NCI-H524 treated with DMSO at 0.1 percent for 48 hours (cell line): ENCODE data around the gene KIF21A.

Experiments used
- DNase-seq: peaks from one replicate; lab custom pipeline; 2025; lab: John Stamatoyannopoulos, UW

The KIF21A gene

DNA sequence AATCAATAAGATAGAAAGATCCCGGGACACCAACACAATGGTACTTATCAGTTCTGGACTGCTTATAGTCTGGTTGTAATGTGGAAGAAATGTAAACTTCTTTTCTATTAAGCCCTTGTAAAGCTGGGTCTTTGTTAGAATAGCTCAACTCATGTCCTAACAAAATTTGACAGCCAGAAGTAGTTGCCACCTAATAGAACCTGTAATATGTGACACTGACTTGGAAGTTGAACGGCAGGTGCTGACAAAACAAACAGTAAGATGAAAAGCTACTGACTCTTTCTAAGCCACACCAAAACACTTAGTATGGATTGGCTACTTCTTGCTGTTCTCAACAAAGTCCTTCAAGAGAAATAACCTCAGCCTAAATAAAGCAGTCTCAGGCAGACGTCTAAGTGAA lies 56.6 kb downstream of the KIF21A start:
- DNase-seq = no peak

DNA sequence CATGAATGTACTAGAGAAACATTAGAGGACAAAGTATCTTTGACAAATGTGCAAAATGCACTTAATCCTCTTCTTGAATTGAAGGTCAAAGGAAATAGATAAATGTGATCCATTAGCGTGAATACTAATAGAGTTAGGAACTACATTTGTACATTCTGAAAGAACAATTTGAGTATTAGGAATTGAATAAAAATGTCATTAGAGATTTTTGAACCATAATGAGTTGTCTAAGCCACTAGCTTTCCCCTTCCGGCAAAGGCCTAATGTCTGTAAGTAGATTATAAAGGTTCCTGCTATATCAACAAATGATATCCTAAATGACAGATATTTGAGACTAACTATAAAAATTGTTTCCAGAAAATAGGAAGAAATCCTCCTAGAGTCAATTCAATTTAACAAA lies 59.8 kb downstream of the KIF21A start:
- DNase-seq = no peak

DNA sequence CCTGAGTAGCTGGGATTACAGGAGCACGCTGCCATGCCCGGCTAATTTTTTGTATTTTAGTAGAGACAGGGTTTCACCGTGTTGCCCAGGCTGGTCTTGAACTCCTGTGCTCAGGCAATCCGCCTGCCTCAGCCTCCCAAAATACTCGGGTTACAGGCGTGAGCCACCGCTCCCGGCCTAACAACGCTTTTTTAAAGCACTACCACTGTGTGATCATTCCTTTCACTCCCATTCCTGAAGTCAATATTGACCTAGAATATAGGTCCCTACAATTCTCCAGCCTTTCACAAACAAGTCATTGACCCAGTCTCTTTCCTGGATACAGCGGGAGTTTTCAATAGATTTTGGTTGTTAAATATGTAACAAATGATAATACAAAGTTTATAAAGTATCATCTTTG lies 62.8 kb downstream of the KIF21A start:
- no peak for DNase-seq

DNA sequence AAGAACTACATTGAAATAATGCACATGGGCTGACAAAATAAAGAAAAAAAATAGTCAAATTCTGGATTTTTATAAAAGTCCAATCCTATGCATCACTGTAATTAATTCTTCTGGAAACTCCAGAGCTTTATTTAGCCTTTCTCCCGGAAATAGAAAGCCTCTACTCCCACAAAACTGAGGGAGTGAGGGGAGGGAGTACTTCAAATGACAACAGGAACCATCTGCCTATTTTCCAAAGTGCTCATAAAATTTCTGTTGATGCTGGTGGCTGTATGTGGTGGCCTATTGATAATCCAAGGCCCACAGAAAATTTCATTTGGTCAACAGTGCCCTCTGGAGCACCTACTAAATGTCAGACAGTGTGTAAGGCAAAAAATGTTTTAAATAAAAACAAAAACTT lies 64.6 kb downstream of the KIF21A start:
- DNase-seq = peak; percentile 58

DNA sequence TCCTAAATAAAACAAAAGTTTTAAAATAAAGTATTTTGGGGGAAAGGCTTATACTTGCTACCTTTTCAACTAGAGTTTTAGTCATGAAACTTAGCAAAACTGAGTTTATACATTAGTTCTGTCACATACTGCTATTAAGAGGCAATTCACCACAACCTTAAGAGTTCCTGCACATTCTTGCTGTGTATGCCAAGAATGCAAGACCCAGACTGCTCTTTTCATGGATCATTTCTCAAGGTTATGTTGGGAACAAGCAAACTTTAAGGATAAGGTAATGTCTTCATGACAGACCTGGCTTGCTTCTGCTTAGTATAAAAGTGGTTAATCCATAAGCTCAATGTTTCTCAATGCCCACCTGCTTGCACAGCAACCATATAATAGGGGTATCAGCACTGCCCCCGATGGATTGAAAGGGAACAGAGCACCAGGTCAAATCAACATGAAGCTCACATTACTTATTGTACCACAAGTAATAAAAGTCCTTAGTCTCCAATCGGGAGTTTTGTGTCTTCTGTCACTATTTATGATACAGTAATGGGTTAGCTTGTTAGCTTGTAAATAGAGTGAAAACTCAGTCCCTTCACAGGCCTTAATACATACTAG lies 67.6 kb downstream of the KIF21A start:
- no peak for DNase-seq

DNA sequence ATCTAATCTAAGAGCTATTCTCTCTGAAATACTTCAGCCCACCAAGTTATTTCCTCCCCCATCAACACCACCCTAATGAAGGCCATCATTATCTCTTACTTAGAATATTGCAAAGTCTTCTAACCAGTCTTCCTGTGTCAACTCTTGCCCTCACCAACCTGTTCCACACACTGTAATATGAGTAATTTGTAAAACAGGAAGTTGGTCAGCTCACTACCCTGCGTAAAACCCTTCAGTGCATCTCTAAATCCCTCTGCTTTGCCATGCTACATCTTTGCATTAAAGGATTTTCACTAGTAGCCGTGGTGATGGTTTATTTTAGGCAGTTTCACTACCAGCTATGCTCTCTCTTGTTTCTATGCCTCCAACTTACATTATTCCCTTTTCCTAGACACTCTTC lies 70.0 kb downstream of the KIF21A start:
- DNase-seq = no peak

DNA sequence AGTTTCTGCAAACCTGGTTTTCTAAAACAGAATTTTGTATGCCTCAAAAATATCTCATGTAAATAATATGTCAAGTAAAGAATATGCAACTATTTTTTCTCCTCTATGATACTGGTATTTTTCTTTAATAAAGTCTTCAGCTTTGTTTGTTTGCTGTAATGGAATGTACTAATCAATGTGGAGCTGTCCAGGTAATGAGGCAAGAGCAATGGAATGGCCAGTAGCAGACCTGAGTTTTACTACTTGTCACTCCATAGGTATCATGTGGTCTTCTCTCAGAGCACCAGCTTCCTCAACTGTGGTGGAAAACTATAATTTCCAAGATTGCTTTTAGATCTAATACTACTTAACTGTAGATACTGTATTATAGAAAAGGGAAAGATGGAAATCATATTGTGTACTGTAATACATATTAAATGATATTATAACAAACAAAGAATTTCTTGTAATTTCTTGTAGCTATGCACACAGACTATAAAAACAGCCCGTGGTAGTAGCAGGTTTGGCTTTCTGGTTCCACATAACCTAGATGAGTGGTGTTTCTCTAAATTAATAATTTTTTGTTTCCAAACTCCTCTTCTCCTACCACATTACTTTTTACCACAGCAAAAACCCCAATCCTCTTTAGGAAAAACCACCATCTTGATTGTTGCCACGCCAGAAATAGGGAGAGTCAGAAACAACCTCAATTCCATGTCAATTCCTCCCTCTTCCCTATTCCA lies 70.6 kb downstream of the KIF21A start:
- no peak for DNase-seq

DNA sequence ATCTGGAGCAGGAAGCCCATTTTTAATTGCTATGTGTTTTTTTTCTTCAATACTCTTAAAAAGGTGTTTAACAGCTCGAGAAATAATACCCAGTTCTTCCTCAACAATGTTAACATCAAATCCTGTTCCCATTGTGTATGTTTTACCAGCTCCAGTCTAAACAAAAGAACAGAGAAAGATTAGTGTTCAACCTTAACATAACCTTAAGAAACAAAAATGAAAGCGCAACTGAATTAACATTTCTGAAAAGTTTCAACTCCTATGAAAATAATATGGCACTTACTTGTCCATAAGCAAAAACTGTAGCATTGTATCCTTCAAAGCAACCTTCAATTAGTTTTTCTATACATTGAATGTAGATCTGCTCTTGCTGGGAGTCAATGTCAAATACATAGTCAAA lies 73.2 kb downstream of the KIF21A start:
- DNase-seq = no peak

DNA sequence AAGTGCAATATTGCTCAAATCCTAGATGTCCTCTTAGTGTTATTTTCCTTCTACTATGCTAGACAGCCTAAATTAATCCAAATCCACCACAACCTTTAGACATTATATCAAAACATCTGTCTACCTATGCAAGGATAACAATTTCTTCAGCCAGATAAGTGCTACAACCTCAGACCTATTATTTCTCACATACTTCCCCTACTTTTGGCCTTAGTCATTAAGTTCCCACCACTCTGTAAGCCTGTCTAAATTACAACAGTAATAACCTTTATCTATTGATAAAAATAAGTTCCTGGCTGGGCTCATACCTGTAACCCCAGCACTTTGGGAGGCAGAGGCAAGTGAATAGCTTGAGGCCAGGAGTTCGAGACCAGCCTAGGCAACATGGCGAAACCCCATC lies 74.0 kb downstream of the KIF21A start:
- DNase-seq = no peak

DNA sequence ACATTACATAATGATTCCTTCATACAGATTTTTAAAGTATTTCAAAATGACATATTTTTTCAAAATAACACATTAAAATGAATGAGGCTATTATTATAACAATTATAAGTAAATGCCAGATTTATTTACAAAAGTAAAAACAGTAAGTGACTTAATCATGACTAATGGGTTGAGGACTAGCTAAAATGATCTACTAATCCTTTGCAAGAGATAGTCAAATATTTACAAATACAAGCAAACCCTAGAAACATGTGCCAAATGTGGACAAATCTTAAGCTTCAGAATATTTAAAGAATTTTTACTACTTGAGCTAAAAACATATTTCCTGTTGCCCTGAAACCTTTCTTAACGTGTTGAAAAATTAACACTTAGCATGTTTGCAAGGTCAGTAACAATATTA lies 74.8 kb downstream of the KIF21A start:
- DNase-seq = no peak

DNA sequence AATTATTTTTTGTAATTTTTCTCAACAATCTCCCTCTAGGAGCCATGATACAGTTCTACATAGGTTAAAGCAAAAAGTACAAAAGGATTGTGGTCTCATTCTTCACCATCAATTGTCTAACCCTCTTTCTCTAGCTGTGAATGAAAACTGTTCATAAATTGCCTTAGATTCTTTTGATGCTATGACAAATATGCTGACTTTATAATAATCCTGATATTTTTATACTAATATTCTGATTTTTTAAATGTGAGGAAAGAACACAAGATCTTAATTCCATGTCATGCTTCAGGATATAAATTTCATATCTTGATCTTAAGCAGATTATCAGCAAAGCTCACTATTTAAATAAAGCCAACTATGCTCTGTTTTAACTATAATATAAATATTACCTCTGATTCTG lies 75.4 kb downstream of the KIF21A start:
- no peak for DNase-seq

DNA sequence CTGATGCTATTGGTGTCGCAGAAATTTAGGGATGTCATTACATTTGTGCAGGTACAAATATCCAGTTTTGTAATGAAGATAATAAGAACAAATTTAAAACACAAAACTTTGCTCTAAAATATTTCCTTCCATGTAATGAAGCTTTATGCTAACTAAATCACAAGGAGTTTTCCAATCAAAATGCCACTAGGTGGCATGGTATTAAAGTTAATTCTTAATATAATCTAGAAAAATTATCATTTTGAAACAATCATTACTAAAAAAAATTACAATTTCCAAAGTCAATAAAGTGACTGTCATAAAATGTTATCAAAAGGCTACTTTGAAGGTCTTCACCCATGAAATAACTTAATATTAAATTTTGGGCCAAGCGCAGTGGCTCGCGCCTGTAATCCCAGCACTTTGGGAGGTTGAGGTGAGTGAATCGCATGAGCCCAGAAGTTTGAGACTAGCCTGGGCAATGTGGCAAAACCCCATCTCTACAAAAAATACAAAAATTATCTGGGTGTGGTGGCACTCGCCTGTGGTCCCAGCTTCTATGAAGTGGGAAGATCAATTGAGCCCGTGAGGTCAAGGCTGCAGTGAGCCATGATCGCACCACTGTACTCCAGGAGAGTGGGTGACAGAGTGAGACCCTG lies 77.4 kb downstream of the KIF21A start:
- DNase-seq = no peak

DNA sequence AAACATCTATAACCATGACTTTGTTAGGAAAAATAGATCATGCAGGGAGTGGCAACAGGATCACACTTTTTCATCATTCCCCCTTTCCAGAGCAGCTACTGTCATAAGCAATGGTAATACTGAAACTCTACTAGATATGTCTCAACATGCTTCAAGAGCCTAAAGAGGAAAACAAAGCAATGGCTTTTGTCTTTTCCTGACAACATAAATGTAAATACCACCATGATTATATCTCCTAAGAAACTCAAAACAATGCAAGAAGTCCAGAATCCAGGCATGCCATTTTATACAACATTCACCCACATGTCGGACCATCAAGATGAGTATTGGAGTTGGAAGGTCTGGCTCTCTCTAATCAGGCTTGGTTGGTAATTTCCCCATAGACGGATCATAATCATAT lies 78.7 kb downstream of the KIF21A start:
- no peak for DNase-seq

DNA sequence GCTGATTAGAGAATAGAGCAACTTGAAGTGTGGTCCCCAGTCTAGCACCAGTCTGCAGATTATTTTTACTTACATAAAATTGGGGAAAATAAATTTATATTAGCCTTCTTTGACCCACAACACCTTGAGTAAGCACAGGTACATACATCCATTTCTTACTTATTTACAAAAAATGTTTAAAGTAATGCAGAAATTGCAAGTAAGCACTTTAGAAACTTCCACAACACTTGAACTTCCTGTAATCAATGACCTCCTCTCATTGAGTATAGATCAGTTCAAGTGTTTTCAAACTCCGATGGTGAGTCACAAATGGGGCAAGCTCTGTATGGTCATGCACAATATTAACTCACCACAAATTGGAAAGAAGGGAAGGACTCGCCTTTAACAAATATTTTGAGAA lies 83.3 kb downstream of the KIF21A start:
- no peak for DNase-seq

DNA sequence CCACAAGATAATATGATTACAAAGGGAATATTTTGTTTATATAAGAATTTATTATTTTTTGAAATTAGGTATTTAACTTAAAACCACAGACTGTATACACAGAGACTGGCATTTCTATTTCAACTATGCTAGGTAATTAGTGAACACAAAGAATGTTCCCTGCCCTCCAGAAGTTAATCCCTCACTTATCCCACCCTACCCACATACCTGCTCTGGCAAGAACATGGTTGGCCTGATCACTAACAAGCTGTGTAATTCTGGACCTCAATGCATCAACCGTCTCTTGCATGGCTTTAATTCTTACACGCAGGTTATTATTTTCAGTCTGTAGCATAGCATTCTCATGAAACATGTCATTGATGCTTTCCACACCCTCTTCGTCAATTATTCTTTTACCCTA lies 85.9 kb downstream of the KIF21A start:
- no peak for DNase-seq

DNA sequence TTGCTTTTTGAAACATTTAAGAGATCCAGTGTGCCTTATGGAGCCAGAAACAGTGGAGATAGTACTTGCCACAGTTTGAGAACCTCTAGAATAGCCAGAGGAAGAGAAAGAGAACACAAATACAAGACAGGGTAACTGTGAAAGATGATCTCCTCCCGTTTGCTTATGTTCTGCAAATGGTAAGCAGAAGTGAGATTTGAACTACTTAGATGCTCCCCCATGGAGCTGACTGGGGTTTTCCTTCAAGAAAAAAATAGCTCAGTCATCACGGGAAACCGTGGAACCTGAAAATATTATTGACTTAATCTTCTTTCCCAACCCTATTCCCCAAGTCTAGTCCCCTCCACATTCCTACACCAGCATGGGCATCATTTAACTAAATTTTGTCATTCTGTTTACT lies 87.1 kb downstream of the KIF21A start:
- no peak for DNase-seq

DNA sequence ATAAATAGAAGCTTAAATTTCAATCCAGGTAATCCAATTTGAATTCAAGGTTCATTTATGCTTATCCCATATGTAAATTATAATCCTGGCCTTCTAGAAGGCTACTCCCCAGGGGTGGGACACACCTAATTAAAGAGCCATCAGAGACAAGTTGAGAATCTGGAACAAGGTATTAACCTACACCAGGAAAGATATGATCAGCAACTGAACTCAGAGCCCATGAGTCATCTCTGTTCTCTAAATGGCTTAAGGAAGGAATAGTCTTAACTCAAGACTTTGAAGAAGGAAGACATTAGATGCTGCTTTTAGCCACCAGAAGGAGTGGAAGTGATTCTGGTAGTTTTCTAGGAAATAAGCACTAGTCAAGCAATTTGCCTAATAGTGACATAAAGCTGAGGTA lies 88.0 kb downstream of the KIF21A start:
- DNase-seq = no peak

DNA sequence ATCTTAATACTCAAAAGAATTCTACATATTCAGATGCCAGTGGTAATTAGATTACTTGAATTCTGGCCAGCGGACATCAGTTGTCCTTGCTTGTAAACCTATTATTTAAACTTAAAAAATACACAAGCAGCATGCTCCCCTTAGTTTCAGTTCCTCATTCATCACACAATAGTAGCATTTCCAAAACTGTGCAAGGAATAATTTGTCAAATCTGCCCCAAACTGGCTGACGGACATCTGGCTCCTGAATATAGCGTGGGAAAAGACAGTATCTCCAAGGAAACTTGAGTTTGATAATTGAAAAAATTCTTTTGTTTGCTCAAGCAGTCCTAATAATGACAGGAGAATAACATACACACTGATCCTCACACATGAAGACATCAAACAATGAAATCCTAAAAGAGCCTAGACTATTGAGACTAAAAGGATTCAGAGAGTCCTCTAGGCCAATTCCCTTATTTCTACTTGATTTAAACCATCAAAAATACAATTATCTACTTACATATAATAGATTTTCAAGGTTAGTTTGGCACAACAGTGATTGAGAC lies 90.4 kb downstream of the KIF21A start:
- DNase-seq = no peak

DNA sequence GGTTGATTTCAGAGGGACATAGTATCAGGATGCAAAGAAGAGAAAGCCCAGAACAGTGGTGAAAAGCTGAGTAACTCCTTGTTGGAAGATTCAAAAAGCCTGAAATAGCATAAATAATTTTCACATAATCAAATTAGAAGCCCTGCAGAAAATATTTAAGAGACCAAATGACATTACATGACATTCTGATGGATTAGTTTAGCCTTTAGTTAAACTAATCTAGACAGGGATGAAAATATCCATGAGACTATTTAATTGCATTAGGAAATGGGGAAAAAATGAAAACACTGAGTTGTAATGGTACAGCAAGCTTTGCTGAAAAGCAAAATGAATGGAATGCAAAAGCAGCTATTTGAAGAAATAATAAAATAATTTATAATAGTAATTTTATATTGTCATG lies 91.8 kb downstream of the KIF21A start:
- no peak for DNase-seq

DNA sequence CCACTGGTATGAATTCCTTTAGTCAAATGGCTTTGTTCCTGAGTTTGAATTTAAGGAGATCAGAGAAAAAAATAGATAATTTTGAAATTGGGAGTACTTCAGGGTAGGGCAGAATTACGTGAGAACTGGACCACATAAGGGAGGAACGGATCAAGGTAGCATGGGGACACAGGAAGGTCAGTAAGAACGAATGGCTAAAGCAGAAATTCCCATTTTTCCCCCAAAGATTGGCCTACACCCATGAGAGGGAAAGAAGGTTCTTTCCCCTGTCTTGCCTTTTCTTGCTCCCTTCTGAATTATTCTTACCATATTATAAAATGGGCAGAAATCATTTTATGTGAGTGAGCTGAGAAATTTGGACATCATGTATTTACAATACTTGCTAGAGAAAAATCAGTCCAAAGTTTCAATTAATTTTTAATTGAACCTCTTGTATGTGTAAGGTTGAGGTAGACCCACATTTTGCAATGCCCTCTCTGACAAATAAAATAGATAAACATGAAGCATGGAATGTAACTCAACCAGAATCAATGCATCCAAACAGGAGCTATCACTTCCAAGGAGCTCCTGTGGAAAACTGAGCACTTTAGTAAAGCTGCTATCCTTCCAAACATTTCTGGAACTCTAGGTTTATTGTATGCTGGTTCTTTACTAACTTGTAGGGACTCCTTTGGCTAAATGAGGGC lies 93.8 kb downstream of the KIF21A start:
- DNase-seq = no peak

DNA sequence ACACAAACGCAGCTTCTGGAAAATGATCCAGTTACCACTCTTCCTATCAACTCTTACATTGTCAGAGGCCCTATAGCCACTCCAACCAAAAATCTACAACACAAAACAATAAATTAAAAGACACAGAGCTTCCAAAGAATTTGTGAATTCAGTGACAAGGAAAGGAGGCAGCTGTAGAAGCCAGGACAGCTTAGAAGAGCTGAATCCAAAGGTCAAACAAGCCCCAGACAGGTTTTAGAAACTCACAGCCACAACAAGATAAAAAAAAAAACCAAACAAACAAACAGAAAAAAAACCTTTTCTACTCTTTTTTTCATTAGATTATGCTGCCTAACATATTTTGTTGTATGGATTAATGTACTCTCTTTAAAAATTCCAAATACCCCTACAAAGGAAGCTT lies 94.4 kb downstream of the KIF21A start:
- DNase-seq = no peak

DNA sequence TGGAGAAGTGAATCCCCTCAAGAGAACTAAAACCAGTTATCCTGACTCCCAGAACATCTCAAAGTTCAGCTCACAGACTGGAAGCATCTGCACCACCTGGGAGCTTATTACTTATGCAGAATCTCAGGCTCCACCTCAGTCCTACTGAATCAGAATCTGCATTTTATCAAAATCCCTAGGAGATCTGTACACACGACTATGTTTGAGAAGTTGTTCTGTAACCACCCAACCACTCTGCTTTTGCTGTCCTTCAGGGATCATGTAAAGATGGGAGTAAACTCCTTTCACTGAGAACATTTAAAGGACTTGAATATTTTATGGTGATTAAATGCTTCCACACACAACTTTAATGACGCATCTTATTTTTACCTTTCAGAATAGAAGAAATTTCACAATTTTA lies 98.0 kb downstream of the KIF21A start:
- DNase-seq = no peak

DNA sequence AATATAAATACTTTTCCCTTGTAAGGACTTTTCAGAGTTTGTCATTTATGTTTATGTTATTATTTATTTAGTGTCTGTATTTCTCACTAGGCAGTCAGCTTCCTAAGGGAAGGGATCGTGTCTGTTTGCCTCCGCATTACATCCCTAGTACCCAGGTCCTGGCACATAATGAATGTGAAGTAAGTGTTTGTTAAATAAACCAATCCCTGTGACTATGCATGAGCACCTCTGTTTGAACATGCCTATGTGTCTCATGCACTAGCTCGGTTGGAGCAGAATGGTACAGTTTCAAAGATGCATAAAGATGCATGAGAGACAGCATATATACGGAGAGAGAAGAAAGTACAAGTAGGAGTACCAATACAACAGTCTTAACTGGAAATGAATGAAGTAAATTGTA lies 99.3 kb downstream of the KIF21A start:
- no peak for DNase-seq
